PC-3 (cell line): Measurements from ENCODE around the gene SLC22A4. TPM values are rescaled to one million over a fixed set of nuclear protein-coding genes. Genes with fewer than 3 reads are reported as not detected.

Experiments used
- ATAC-seq: fragments of 200-7000 bp; cut with Tn5 transposase; 2 replicates; pipeline ENCODE4 v1.9.1; 2020; ENCODE audit warnings: mild to moderate bottlenecking, moderate library complexity
- BruUV-seq: library from RNA; stranded (reverse); fragments of 400-500 nt; replicated peaks from 2 replicates; lab custom pipeline; 2021; lab: Mats Ljungman, UMichigan
- CTCF ChIA-PET: fragments of 300-600 bp; sonication (Branson Sonifier 250); formaldehyde crosslinking; loops from one replicate; lab custom pipeline; 2022; ENCODE audit warnings: antibody characterized with exemption; lab: Charles Lee
- POLR2A ChIA-PET: fragments of 300-600 bp; sonication (Branson Sonifier 250); formaldehyde crosslinking; loops from one replicate; lab custom pipeline; 2022; ENCODE audit warnings: antibody characterized with exemption; ENCODE audit not compliant: unreplicated experiment; lab: Charles Lee
- DNase-seq: peaks from one replicate; pipeline ENCODE4 v3.0.0-alpha.2; 2015
- H2AFZ ChIP-seq: fragments of 300-600 bp; sonication (generic); 2 replicates; pipeline ENCODE4 v1.6.0; 2016; ENCODE audit warnings: antibody characterized with exemption, low read length
- H3F3A ChIP-seq: fragments of 300-600 bp; sonication (generic); one replicate; pipeline ENCODE4 v1.6.0; 2017; ENCODE audit warnings: antibody characterized with exemption, low read length, control low read depth, mild to moderate bottlenecking; ENCODE audit not compliant: unreplicated experiment
- H3K27ac ChIP-seq: fragments of 300-600 bp; sonication (generic); 2 replicates; pipeline ENCODE4 v1.5.1; 2016; ENCODE audit warnings: mild to moderate bottlenecking, low read length
- H3K27me3 ChIP-seq: fragments of 300-600 bp; sonication (generic); 2 replicates; pipeline ENCODE4 v1.6.1; 2016; ENCODE audit warnings: low read length, mixed read lengths
- H3K36me3 ChIP-seq: fragments of 300-600 bp; sonication (generic); 2 replicates; pipeline ENCODE4 v1.6.1; 2016; ENCODE audit warnings: low read depth, mixed run types, low read length, mixed read lengths
- H3K4me1 ChIP-seq: fragments of 300-600 bp; sonication (generic); 2 replicates; pipeline ENCODE4 v1.5.1; 2016; ENCODE audit warnings: low read length; ENCODE audit not compliant: insufficient read depth
- H3K4me2 ChIP-seq: fragments of 300-600 bp; sonication (generic); 2 replicates; pipeline ENCODE4 v1.6.0; 2016; ENCODE audit warnings: low read length
- H3K4me3 ChIP-seq: fragments of 300-600 bp; sonication (generic); 2 replicates; pipeline ENCODE4 v1.5.1; 2016; ENCODE audit warnings: mild to moderate bottlenecking, low read length, mixed read lengths
- H3K79me2 ChIP-seq: fragments of 300-600 bp; sonication (generic); 2 replicates; pipeline ENCODE4 v1.6.1; 2017; ENCODE audit warnings: low read length, mixed read lengths
- H3K9ac ChIP-seq: fragments of 300-600 bp; sonication (generic); 2 replicates; pipeline ENCODE4 v1.6.0; 2016; ENCODE audit warnings: mild to moderate bottlenecking, low read length
- H3K9me2 ChIP-seq: fragments of 300-600 bp; sonication (generic); replicated peaks from 2 replicates; pipeline ENCODE4 v1.6.1; 2016; ENCODE audit warnings: mixed run types, low read length, mixed read lengths
- H3K9me3 ChIP-seq: fragments of 300-600 bp; sonication (generic); 2 replicates; pipeline ENCODE4 v1.6.1; 2016; ENCODE audit warnings: low read length, mixed read lengths
- H4K20me1 ChIP-seq: fragments of 300-600 bp; sonication (generic); 2 replicates; pipeline ENCODE4 v1.6.1; 2016; ENCODE audit warnings: low read length, mixed read lengths
- CTCF ChIP-seq: fragments of 300-600 bp; sonication (generic); conservative IDR thresholded peaks from 2 replicates; pipeline ENCODE4 v1.5.1; 2017; ENCODE audit warnings: antibody characterized with exemption, low read depth, mild to moderate bottlenecking, low read length
- EZH2 ChIP-seq: fragments of 300-600 bp; sonication (generic); IDR thresholded peaks from one replicate; pipeline ENCODE4 v1.6.1; 2017; ENCODE audit warnings: antibody characterized with exemption, mild to moderate bottlenecking, low read length; ENCODE audit not compliant: unreplicated experiment
- EZH2phosphoT487 ChIP-seq: fragments of 300-600 bp; sonication (generic); IDR thresholded peaks from 2 replicates; pipeline ENCODE4 v1.6.1; 2018; ENCODE audit warnings: mild to moderate bottlenecking, antibody characterized with exemption, low read length, borderline replicate concordance
- intact Hi-C: fragments of 100-400 bp; cut with micrococcal nuclease; formaldehyde crosslinking; loops from 2 replicates; pipeline ENCODE4 v1.9.0; 2023
- total RNA-seq: library from RNA; depleted of rRNA; stranded (reverse); fragments of >200 nt; gene quantifications from 2 replicates; pipeline ENCODE4 v1.2.3, GENCODE V29; 2014

The SLC22A4 gene
- total RNA-seq, 1 experiment from 2014 or later: 3.4 TPM

GRCh38 chr5:132246806-132247205 lies 47.4 kb upstream of the SLC22A4 start:
- Histone ChIP-seq H3K4me2 (no peak overlapping the region), H3K4me3 (no peak overlapping the region), H2AFZ (no peak overlapping the region), H3K9me2 (no peaks in the 10 kb centered on the region), H3K27ac (no peak overlapping the region), H3K27me3 (no peaks in the 10 kb centered on the region), H3K36me3 (no peaks in the 10 kb centered on the region), H3F3A (no peaks in the 10 kb centered on the region), H3K9ac (no peak overlapping the region), H3K79me2 (no peaks in the 10 kb centered on the region), H4K20me1 (no peaks in the 10 kb centered on the region), H3K4me1 (peaks cover 3% of the 10 kb centered on the region; the same call in 1 of the 2 replicates), H3K9me3 (no peaks in the 10 kb centered on the region)
- no peak for TF ChIP-seq EZH2phosphoT487
- no peak for TF ChIP-seq EZH2
- no peak for TF ChIP-seq CTCF
- POLR2A ChIA-PET: no interaction called here
- CTCF ChIA-PET: no interaction called here
- no peak for DNase-seq
- intact Hi-C loops: no loop called here
- no TSS peak for BruUV-seq
- ATAC-seq: no peak

- CTCF ChIA-PET: no interaction called here
Observed at GRCh38 chr5:132250547-132250946, 43.6 kb upstream of the SLC22A4 start.

GRCh38 chr5:132251220-132251725 lies 42.9 kb upstream of the SLC22A4 start:
- intact Hi-C loops: no loop called here
- ATAC-seq: no peak; the same call in 1 of the 2 replicates
- H3K9me3 ChIP-seq: no peaks in the 10 kb centered on the region
- no peaks in the 10 kb centered on the region for H3K9me2 ChIP-seq
- no peak for DNase-seq
- no peaks in the 10 kb centered on the region for H3K4me1 ChIP-seq
- no peaks in the 10 kb centered on the region for H4K20me1 ChIP-seq
- no TSS peak for BruUV-seq
- no peaks in the 10 kb centered on the region for H3K36me3 ChIP-seq
- H3K27ac ChIP-seq: no peak overlapping the region
- TF ChIP-seq CTCF: no peak
- no peak for TF ChIP-seq EZH2phosphoT487
- no peak for TF ChIP-seq EZH2
- H3K4me2 ChIP-seq: no peak overlapping the region
- ChIA-PET CTCF (no interaction called here), POLR2A (no interaction called here)
- H3K27me3 ChIP-seq: no peaks in the 10 kb centered on the region
- H3K9ac ChIP-seq: no peak overlapping the region
- H2AFZ ChIP-seq: no peak overlapping the region
- no peaks in the 10 kb centered on the region for H3F3A ChIP-seq
- H3K79me2 ChIP-seq: no peaks in the 10 kb centered on the region
- H3K4me3 ChIP-seq: no peak overlapping the region

More at GRCh38 chr5:132250547-132250946, 43.6 kb upstream of the SLC22A4 start:
- no peaks in the 10 kb centered on the region for H3K9me2 ChIP-seq
- no peaks in the 10 kb centered on the region for H3K36me3 ChIP-seq
- no peaks in the 10 kb centered on the region for H3K4me1 ChIP-seq
- H4K20me1 ChIP-seq: no peaks in the 10 kb centered on the region
- no peak overlapping the region for H3K27ac ChIP-seq
- H3K79me2 ChIP-seq: no peaks in the 10 kb centered on the region
- no peak for TF ChIP-seq CTCF
- H3K4me2 ChIP-seq: no peak overlapping the region
- ATAC-seq (no peak), DNase-seq (no peak)
- no peak overlapping the region for H3K9ac ChIP-seq
- POLR2A ChIA-PET: no interaction called here
- BruUV-seq: no TSS peak
- no peaks in the 10 kb centered on the region for H3K9me3 ChIP-seq
- no peak overlapping the region for H3K4me3 ChIP-seq
- H3F3A ChIP-seq: no peaks in the 10 kb centered on the region
- no peak overlapping the region for H2AFZ ChIP-seq
- intact Hi-C loops: no loop called here
- H3K27me3 ChIP-seq: no peaks in the 10 kb centered on the region
